Measurements from ENCODE around the gene ZNF385B.

Gene ZNF385B

GRCh38 chr2:179578171-179578916, 283.1 kb downstream of the ZNF385B start:
- no peak for DNase-seq

- DNase-seq, result no peak
Observed at GRCh38 chr2:179574061-179574519, 287.3 kb downstream of the ZNF385B start.

GRCh38 chr2:179572544-179572943, 288.9 kb downstream of the ZNF385B start:
- DNase-seq, result no peak

- DNase-seq, result no peak
Observed at GRCh38 chr2:179571721-179572120, 289.7 kb downstream of the ZNF385B start.

GRCh38 chr2:179571252-179571651, 290.2 kb downstream of the ZNF385B start:
- DNase-seq, result no peak

GRCh38 chr2:179569831-179570233, 291.6 kb downstream of the ZNF385B start:
- no peak for DNase-seq

GRCh38 chr2:179565807-179566206, 295.6 kb downstream of the ZNF385B start:
- no peak for DNase-seq

- no peak for DNase-seq
Observed at GRCh38 chr2:179562330-179562885, 299.0 kb downstream of the ZNF385B start.

GRCh38 chr2:179561702-179562101, 299.7 kb downstream of the ZNF385B start:
- DNase-seq, result no peak

- no peak for DNase-seq
Observed at GRCh38 chr2:179560257-179560735, 301.1 kb downstream of the ZNF385B start.

- DNase-seq, result no peak
Observed at GRCh38 chr2:179559108-179559806, 302.2 kb downstream of the ZNF385B start.

- no peak for DNase-seq
Observed at GRCh38 chr2:179558010-179558934, 303.1 kb downstream of the ZNF385B start.

- DNase-seq, result no peak
Observed at GRCh38 chr2:179556425-179556824, 305.0 kb downstream of the ZNF385B start.

- DNase-seq, result no peak
Observed at GRCh38 chr2:179555691-179556283, 305.6 kb downstream of the ZNF385B start.

GRCh38 chr2:179554639-179555386, 306.6 kb downstream of the ZNF385B start:
- DNase-seq, result no peak

- DNase-seq, result no peak
Observed at GRCh38 chr2:179553382-179553781, 308.0 kb downstream of the ZNF385B start.

- no peak for DNase-seq
Observed at GRCh38 chr2:179551539-179552045, 309.8 kb downstream of the ZNF385B start.

GRCh38 chr2:179550849-179551248, 310.6 kb downstream of the ZNF385B start:
- DNase-seq, result no peak

- DNase-seq, result no peak
Observed at GRCh38 chr2:179550214-179550613, 311.2 kb downstream of the ZNF385B start.

- DNase-seq, result no peak
Observed at GRCh38 chr2:179546656-179547055, 314.8 kb downstream of the ZNF385B start.

GRCh38 chr2:179545024-179545423, 316.4 kb downstream of the ZNF385B start:
- no peak for DNase-seq
